Activated CD8-positive, alpha-beta T cell treated with anti-CD3 and anti-CD28 coated beads for 36 hours (primary cell): ENCODE data around the gene RDH11. TPM values are rescaled to one million over a fixed set of nuclear protein-coding genes. Genes with fewer than 3 reads are reported as not detected.

Source experiments
- ATAC-seq: fragments of 200-7000 bp; cut with Tn5 transposase; one replicate; pipeline ENCODE4 v1.10.0; 2021; ENCODE audit warnings: mild to moderate bottlenecking, moderate library complexity
- CTCF ChIA-PET: fragments of 350-600 bp; sonication (Branson Sonifier 250); formaldehyde crosslinking; loops from one replicate; lab custom pipeline; 2021; ENCODE audit warnings: antibody characterized with exemption; lab: Charles Lee
- POLR2A ChIA-PET: fragments of 350-600 bp; sonication (Branson Sonifier 250); formaldehyde crosslinking; loops from one replicate; lab custom pipeline; 2021; ENCODE audit warnings: antibody characterized with exemption; lab: Charles Lee
- DNase-seq: peaks from one replicate; pipeline ENCODE4 v3.0.0-alpha.2; 2020
- H3K27ac Mint-ChIP-seq: one replicate; pipeline ENCODE4 v1.8.0; 2021; ENCODE audit warnings: mild to moderate bottlenecking, mixed read lengths
- H3K27me3 Mint-ChIP-seq: one replicate; pipeline ENCODE4 v1.8.0; 2021; ENCODE audit warnings: mixed read lengths
- H3K36me3 Mint-ChIP-seq: one replicate; pipeline ENCODE4 v1.8.0; 2021; ENCODE audit warnings: low read depth, mixed read lengths
- H3K4me1 Mint-ChIP-seq: one replicate; pipeline ENCODE4 v1.8.0; 2021; ENCODE audit warnings: low read depth, mixed read lengths
- H3K4me3 Mint-ChIP-seq: one replicate; pipeline ENCODE4 v1.8.0; 2021; ENCODE audit warnings: mild to moderate bottlenecking, moderate library complexity, mixed read lengths
- H3K9me3 Mint-ChIP-seq: one replicate; pipeline ENCODE4 v1.8.0; 2021; ENCODE audit warnings: mixed read lengths
- CTCF ChIP-seq: fragments of 200-600 bp; IDR thresholded peaks from one replicate; pipeline ENCODE4 v1.8.0; 2022; ENCODE audit warnings: antibody characterized with exemption, mild to moderate bottlenecking
- intact Hi-C: fragments of 100-400 bp; cut with micrococcal nuclease; formaldehyde crosslinking; loops from one replicate; pipeline ENCODE4 v1.10.0; 2022
- total RNA-seq, 2 experiments: library from RNA; stranded (reverse); gene quantifications; one replicate each; pipeline ENCODE4 v1.2.3, GENCODE V29; 2021

RDH11 gene
- total RNA-seq, 2 experiments from 2014 or later, result 78.9 to 83.2 TPM

DNA sequence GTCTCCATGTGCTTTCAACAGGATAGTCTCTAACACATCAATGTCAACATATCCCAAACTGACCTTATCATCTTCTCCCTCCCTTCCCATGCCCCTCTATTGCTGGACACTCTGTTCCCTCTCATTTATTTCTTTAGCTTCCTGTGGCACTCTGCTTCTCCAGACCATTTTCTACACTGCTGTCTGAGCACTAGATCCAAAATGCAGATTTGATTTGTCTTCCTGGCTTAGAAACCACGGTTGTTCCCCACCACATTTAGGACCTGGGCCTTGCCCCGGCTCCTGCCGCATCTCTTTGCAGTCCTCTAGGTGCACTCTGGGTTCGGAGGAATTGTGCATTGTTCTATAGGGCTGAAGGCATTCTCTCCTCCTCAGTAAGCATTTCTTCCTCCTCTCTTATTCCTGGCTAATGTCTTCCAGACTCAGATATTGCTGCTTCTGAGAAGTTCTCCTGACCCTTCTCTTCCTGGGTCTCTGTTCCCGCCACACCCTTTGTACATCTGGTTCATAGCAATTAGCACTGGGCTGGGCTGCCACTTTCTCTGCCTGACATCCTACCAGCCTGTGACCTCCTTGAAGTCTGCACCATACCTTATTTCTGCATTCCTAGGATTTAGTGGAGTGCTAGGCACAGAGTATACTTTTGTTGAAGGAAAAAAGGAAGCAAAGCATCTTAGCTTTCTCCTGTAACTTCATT lies 62.0 kb downstream of the RDH11 start:
- ChIA-PET POLR2A (no interaction called here), CTCF (interaction anchor here (1.4 kb wide), 1 partner anchor 71 kb away, joined by 3 read pairs; no protein-coding TSS in a partner anchor)
- DNase-seq (no peak), ATAC-seq (no peak)
- intact Hi-C loops, result no loop called here
- H3K27me3 Mint-ChIP-seq, result no peaks in the 10 kb centered on the region
- H3K36me3 Mint-ChIP-seq, result no peaks in the 10 kb centered on the region
- no peak for TF ChIP-seq CTCF
- no peak overlapping the region for H3K4me3 Mint-ChIP-seq
- no peaks in the 10 kb centered on the region for H3K4me1 Mint-ChIP-seq
- H3K9me3 Mint-ChIP-seq, result no peaks in the 10 kb centered on the region
- H3K27ac Mint-ChIP-seq, result no peak overlapping the region

DNA sequence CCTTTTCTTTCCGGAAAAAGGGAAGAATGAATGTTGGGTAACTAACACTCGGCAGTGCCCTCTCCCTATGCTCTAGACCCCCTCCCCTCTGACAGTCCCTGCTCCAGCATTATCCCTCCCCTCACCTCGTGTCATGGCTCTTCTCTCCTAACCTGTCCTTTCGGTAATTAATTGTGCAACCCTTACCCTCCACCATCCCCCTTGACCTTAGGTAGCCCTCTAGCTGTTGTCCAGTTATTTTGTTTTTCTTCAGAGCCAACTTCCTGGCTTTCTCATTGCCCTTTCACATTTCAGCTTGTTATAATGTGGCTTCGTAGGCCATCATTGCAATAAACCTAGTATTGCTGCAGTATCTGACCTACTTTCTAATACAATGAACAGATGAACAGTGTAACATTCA lies 64.6 kb downstream of the RDH11 start:
- DNase-seq (no peak), ATAC-seq (no peak)
- ChIA-PET POLR2A (interaction anchor here (0.6 kb wide), 1 partner anchor 23 kb away, joined by 3 read pairs; no protein-coding TSS in a partner anchor), CTCF (interaction anchor here (0.7 to 1.7 kb wide), 6 partner anchors 12 to 104 kb away, joined by 3 to 5 read pairs (median 3); no protein-coding TSS in a partner anchor)
- no peak overlapping the region for H3K4me3 Mint-ChIP-seq
- intact Hi-C loops, result no loop called here
- no peak overlapping the region for H3K27ac Mint-ChIP-seq
- H3K36me3 Mint-ChIP-seq, result no peaks in the 10 kb centered on the region
- H3K9me3 Mint-ChIP-seq, result no peaks in the 10 kb centered on the region
- no peaks in the 10 kb centered on the region for H3K27me3 Mint-ChIP-seq
- TF ChIP-seq CTCF, result no peak
- no peaks in the 10 kb centered on the region for H3K4me1 Mint-ChIP-seq

DNA sequence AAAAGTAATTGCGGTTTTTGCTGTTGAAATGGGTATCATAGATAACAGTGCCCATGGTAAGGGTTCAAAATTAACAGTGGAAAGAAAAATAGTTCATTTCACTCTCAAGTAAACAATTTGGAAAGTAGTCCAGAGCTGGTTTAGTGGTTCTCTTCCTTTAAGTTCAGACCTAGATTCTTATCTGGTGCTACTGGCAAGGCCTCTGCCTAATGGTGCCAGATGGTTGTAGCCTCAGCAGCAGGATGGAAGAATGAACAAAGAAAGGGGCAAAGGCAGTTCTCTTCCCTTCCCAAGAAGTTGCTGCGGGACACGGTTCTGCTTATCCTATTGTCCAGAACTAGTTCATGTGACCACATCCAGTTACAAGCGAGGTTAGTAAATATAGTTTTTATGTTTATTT lies 65.4 kb downstream of the RDH11 start:
- no peaks in the 10 kb centered on the region for H3K27me3 Mint-ChIP-seq
- no peak overlapping the region for H3K4me3 Mint-ChIP-seq
- H3K27ac Mint-ChIP-seq, result no peak overlapping the region
- DNase-seq, result no peak
- intact Hi-C loops, result no loop called here
- CTCF ChIA-PET, result interaction anchor here (1.7 kb wide), 1 partner anchor 11 kb away, joined by 5 read pairs; no protein-coding TSS in a partner anchor
- TF ChIP-seq CTCF, result no peak
- H3K36me3 Mint-ChIP-seq, result no peaks in the 10 kb centered on the region
- no peaks in the 10 kb centered on the region for H3K4me1 Mint-ChIP-seq
- H3K9me3 Mint-ChIP-seq, result no peaks in the 10 kb centered on the region
- no peak for ATAC-seq
- POLR2A ChIA-PET, result interaction anchor here (0.6 kb wide), 1 partner anchor 22 kb away, joined by 3 read pairs; no protein-coding TSS in a partner anchor

- CTCF ChIA-PET, result interaction anchor here (0.7 to 1.7 kb wide), 4 partner anchors 8 to 40 kb away, joined by 3 to 6 read pairs (median 3); partner anchors contain the start of gene PIGH
- Mint-ChIP-seq H3K27me3 (no peaks in the 10 kb centered on the region), H3K4me3 (no peak overlapping the region), H3K9me3 (no peaks in the 10 kb centered on the region), H3K4me1 (peaks cover 8% of the 10 kb centered on the region), H3K36me3 (no peaks in the 10 kb centered on the region), H3K27ac (no peak overlapping the region)
- POLR2A ChIA-PET, result no interaction called here
- TF ChIP-seq CTCF, result no peak
- DNase-seq (no peak), ATAC-seq (no peak)
- intact Hi-C loops, result no loop called here
Observed at GRCh38 chr14:67627519-67627918, 68.0 kb downstream of the RDH11 start.

Other genes with a start within 250 kb of the RDH11 start
- gene TMEM229B, start 207.0 kb downstream of the RDH11 start, total RNA-seq, result 1 to 10 TPM; 1.6 to 2.3 TPM
- 1 to 10 TPM; 4.8 to 6.7 TPM for gene PLEKHH1, start 162.5 kb downstream of the RDH11 start, total RNA-seq
- 10 to 100 TPM; 20.3 to 21.9 TPM for gene PIGH, start 95.5 kb downstream of the RDH11 start, total RNA-seq
- gene ARG2, start 75.8 kb downstream of the RDH11 start, total RNA-seq, result 1 to 10 TPM; 9.9 TPM
- 10 to 100 TPM; 57.3 to 59.7 TPM for gene VTI1B, start 21.1 kb downstream of the RDH11 start, total RNA-seq
- not detected for gene RDH12, start 6.1 kb upstream of the RDH11 start, total RNA-seq
- gene ZFYVE26, start 120.8 kb upstream of the RDH11 start, total RNA-seq, result 10 to 100 TPM; 14.4 to 16.8 TPM
- gene RAD51B, start 124.0 kb upstream of the RDH11 start, total RNA-seq, result 10 to 100 TPM; 38.2 to 40.6 TPM